Cerebellar nuclear complex (tissue), 1 donor: ENCODE measurements around the gene SSPN.

Experiments
- DNase-seq, 2 experiments: peaks; one replicate each; lab custom pipeline; 2025; lab: John Stamatoyannopoulos, UW

Gene SSPN

GRCh38 chr12:26285401-26285800, 90.0 kb downstream of the SSPN start:
- DNase-seq, result no peak

GRCh38 chr12:26286186-26286585, 90.8 kb downstream of the SSPN start:
- peak; percentile 29 to 92 for DNase-seq

- peak; percentile 81 to 94 for DNase-seq
These were observed 92.5 kb downstream of the SSPN start for GRCh38 chr12:26287671-26288381.

GRCh38 chr12:26290565-26290964, 95.2 kb downstream of the SSPN start:
- no peak for DNase-seq

GRCh38 chr12:26292596-26292995, 97.2 kb downstream of the SSPN start:
- DNase-seq, result no peak

GRCh38 chr12:26293612-26294011, 98.2 kb downstream of the SSPN start:
- DNase-seq, result no peak

GRCh38 chr12:26295001-26295400, 99.6 kb downstream of the SSPN start:
- DNase-seq, result no peak

- DNase-seq, result no peak
These were observed 102.2 kb downstream of the SSPN start for GRCh38 chr12:26297396-26298070.

- no peak for DNase-seq
These were observed 103.6 kb downstream of the SSPN start for GRCh38 chr12:26298785-26299621.

- DNase-seq, result no peak
These were observed 104.4 kb downstream of the SSPN start for GRCh38 chr12:26299751-26300150.
